Measurements from ENCODE around the gene CSNK2A1. TPM values are rescaled to one million over a fixed set of nuclear protein-coding genes. Genes with fewer than 3 reads are reported as not detected.

CSNK2A1 gene
- total RNA-seq, 1 donor from 2014 or later, result 122 TPM

DNA sequence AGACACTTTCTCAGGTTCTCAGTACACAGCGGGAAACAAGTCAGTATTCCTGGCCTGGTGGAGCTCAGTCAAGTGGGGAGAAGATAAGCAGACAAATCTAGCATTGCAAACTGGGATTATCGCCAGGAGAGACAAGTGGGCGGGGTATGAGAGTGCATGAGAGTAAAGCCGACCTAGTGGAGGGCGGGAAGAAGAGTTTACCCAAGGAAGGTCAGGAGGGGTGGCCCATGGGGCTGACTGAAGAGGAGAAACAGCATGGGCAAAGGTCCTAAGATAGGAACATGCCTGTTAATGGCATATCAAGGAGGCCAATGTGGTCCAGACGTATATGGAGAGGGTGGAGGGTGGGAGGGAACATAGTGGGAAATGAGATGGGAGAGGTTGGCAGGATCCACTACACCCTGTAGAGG, 12.4 kb upstream of the CSNK2A1 start:
- H3K27ac ChIP-seq (replicated peaks), result no peak overlapping the region
- peak; percentile 29 for DNase-seq
- H3K4me3 ChIP-seq, result no peak overlapping the region
- no peaks in the 10 kb centered on the region for H3K9me3 ChIP-seq (replicated peaks)
- no peaks in the 10 kb centered on the region for H3K36me3 ChIP-seq
- intact Hi-C loops (cut with micrococcal nuclease), result no loop called here
- TF ChIP-seq, protein P1, sequence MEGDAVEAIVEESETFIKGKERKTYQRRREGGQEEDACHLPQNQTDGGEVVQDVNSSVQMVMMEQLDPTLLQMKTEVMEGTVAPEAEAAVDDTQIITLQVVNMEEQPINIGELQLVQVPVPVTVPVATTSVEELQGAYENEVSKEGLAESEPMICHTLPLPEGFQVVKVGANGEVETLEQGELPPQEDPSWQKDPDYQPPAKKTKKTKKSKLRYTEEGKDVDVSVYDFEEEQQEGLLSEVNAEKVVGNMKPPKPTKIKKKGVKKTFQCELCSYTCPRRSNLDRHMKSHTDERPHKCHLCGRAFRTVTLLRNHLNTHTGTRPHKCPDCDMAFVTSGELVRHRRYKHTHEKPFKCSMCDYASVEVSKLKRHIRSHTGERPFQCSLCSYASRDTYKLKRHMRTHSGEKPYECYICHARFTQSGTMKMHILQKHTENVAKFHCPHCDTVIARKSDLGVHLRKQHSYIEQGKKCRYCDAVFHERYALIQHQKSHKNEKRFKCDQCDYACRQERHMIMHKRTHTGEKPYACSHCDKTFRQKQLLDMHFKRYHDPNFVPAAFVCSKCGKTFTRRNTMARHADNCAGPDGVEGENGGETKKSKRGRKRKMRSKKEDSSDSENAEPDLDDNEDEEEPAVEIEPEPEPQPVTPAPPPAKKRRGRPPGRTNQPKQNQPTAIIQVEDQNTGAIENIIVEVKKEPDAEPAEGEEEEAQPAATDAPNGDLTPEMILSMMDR (IDR thresholded peaks at IDR 0.05; ENCODE audit: borderline replicate concordance), result no peak
- peaks cover 14% of the 10 kb centered on the region for H3K4me1 ChIP-seq
- peaks cover 10% of the 10 kb centered on the region for H3K27me3 ChIP-seq (ENCODE audit: low read depth)

DNA sequence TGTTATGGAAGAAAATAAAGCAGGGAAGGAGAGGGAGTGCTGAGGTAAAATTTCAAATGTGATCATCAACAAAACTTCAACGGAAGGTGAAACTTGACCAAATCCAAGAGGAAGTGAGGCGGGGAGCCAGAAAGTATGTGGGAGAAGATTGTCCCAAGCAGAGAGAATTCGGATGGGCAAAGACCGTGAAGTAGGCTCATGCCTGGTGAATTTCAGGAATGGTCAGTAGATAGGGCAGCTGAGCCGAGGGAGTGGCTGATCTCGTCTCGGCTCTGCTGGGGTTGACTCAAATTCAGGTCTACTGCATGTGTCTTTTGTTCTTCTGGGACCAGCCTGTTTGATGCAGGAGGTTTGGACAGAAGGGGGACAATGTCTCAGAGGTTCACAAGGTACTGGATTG, 7.0 kb upstream of the CSNK2A1 start:
- H3K4me1 ChIP-seq, result peaks cover 9% of the 10 kb centered on the region
- no peak for DNase-seq
- no peaks in the 10 kb centered on the region for H3K9me3 ChIP-seq (replicated peaks)
- H3K4me3 ChIP-seq, result no peak overlapping the region
- H3K27ac ChIP-seq (replicated peaks), result no peak overlapping the region
- H3K36me3 ChIP-seq, result no peaks in the 10 kb centered on the region
- TF ChIP-seq, protein P1 (IDR thresholded peaks at IDR 0.05; ENCODE audit: borderline replicate concordance), result no peak
- intact Hi-C loops (cut with micrococcal nuclease), result no loop called here
- peaks cover 28% of the 10 kb centered on the region for H3K27me3 ChIP-seq (ENCODE audit: low read depth)

DNA sequence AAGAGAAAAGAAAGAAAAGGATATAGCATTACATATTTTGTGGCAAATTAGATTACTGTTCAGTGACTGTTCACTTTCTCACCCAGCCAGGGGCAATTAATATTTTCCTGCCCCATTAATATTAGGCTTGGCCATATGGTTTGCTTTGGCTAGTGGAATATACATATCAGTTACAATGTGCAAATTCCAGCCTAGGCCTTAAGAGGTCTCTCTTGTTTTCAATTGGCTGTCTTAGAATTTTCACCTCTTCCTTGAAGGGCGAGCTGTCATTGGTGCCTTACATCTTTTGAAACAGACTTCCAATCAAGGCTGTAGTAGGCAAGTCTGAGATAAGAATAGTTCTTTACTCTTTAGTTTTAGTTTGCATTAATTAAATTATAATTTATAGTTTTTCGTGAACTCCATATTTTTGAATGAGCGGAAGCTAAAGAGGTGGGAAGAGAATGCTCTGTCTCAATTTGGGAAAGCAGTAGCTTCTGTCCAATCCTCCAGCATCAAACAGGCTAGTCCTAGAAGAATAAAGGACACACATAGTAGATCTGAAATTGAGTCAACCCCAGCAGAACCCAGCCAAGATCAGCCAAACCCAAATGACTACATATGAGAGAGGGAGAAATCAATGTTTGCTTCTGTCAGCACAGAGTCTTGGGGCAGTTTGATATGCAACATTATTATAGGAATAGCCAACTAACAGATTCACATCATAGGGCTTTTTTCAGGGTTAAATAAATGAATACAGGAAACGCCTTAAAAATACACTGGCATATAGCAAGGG, 6.3 kb upstream of the CSNK2A1 start:
- Histone ChIP-seq H3K27ac (replicated peaks) (no peak overlapping the region), H3K27me3 (ENCODE audit: low read depth) (peaks cover 28% of the 10 kb centered on the region), H3K9me3 (replicated peaks) (no peaks in the 10 kb centered on the region), H3K4me1 (peaks cover 2% of the 10 kb centered on the region), H3K36me3 (no peaks in the 10 kb centered on the region), H3K4me3 (no peak overlapping the region)
- no peak for DNase-seq
- intact Hi-C loops (cut with micrococcal nuclease), result no loop called here
- TF ChIP-seq, protein P1 (IDR thresholded peaks at IDR 0.05; ENCODE audit: borderline replicate concordance), result no peak

DNA sequence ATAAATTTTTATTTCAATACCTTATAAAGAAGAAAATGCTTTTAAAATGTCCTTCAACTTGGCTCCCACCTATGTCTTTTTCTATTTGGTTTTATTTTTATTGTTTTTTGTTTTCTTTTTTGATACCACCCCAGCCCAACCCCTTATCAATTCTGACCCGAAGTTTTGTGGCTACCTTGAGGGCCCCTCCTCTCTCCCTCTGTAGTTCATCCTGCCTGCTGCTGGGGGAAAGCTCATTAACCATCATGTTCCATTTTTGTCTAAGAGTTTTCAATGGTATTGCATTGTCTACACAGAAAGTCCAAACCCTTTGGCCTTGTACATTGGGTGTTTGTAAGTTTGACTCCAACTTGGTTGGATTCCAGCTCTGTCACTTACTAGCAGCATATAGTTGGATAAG, 5.3 kb upstream of the CSNK2A1 start:
- H3K27me3 ChIP-seq (ENCODE audit: low read depth), result peaks cover 28% of the 10 kb centered on the region
- TF ChIP-seq, protein P1 (IDR thresholded peaks at IDR 0.05; ENCODE audit: borderline replicate concordance), result no peak
- no peaks in the 10 kb centered on the region for H3K9me3 ChIP-seq (replicated peaks)
- intact Hi-C loops (cut with micrococcal nuclease), result no loop called here
- no peaks in the 10 kb centered on the region for H3K36me3 ChIP-seq
- no peak for DNase-seq
- no peak overlapping the region for H3K4me3 ChIP-seq
- H3K27ac ChIP-seq (replicated peaks), result no peak overlapping the region
- H3K4me1 ChIP-seq, result peaks cover 9% of the 10 kb centered on the region

DNA sequence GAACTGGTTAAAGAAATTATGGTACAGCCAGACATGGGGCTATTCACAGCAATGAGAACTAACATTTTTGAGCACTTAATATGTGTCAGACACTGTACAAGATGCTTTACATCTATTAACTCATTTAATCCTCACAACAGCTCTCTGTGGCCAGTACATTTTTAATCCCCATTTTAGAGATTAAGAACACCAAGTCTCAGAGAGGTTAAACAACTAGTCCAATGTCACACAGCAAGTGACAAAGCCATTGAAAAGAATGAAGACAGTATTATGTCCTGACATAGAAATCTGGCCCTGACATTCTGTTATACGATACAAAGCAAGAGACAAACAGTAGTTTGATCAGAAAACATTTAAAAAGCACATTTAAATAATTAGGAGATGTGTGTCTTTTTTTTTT, 3.8 kb upstream of the CSNK2A1 start:
- TF ChIP-seq, protein P1 (IDR thresholded peaks at IDR 0.05; ENCODE audit: borderline replicate concordance), result no peak
- Histone ChIP-seq H3K4me1 (peaks cover 20% of the 10 kb centered on the region), H3K36me3 (no peaks in the 10 kb centered on the region), H3K27ac (replicated peaks) (no peak overlapping the region), H3K4me3 (no peak overlapping the region), H3K27me3 (ENCODE audit: low read depth) (peaks cover 23% of the 10 kb centered on the region), H3K9me3 (replicated peaks) (no peaks in the 10 kb centered on the region)
- DNase-seq, result no peak
- intact Hi-C loops (cut with micrococcal nuclease), result no loop called here
